Measurements from ENCODE around the gene AKT2. TPM values are rescaled to one million over a fixed set of nuclear protein-coding genes. Genes with fewer than 3 reads are reported as not detected.
"Not testable (repeated sequence)": the region's sequence is repeated elsewhere in the genome, so short reads cannot be mapped to it uniquely, and the experiment has no call there.

AKT2 gene
- polyA plus RNA-seq (131 and 132 TPM in 2 replicates), polyA minus RNA-seq (82.0 and 89.4 TPM in 2 replicates)

DNA sequence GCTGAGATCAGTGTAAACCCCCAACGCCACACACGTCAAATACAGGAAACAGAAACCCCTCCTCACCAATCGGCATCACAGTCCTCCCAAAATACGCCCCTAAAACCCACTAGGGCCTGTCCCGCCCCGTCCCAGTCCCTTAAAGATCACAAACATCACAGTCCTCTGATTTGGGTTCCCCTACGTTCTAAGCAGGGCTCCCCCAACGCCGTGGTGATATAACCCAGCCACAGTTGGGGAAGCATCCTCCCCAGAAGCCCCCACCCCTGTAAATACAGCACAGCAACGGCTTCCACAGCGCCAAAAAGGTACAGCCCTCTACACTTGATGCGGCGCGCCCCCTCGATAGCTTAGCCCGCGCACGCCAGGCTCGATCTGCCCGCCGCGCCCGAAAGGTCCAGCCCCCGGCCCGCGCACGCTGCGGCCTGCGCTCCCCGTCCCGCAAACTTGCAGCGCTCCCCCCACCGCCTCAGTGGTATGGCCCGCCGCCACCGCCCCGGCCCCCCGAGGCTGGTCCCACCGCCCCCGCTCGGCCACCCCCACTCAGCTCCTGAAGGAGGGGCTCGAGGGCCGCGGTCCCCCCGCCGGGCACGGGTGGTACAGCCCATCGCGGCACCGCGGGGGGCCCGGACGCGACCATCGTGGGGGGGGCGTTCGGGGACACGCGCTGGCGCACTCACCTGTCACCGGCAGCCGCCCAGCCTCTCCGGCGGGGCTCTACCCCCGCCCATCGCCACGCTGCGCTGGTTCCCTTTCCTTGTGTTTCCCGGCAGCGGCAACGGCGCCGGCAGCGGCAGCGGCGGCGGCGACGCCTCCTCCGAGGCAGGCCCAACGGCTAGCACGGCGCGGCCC lies at the start of gene AKT2:
Gene AKT2, minus strand, starts transcription at position 845 of the 852 bp plus-strand sequence. CDS start 20,078 bp downstream, outside the sequence.
- H3K4me3 ChIP-seq (ENCODE audit: low read length): peak within 1 kb of the TSS; percentile 89
- H3F3A ChIP-seq (ENCODE audit: insufficient read depth, low read length, poor library complexity, severe bottlenecking): no peaks in the 10 kb centered on the region
- no peaks in the 10 kb centered on the region for H3K9me2 ChIP-seq (ENCODE audit: insufficient read depth, low read length)
- peak within 1 kb of the TSS; percentile 67 for H2AFZ ChIP-seq (ENCODE audit: low read depth, low read length)
- H3K27ac ChIP-seq (ENCODE audit: low read length): peak within 1 kb of the TSS; percentile 97
- no peaks in the 10 kb centered on the region for H3K27me3 ChIP-seq (ENCODE audit: insufficient read depth, low read depth, low read length)
- peak within 1 kb of the TSS; percentile 74 for H3K4me2 ChIP-seq (ENCODE audit: low read length)
- no peaks in the 10 kb centered on the region for H3K36me3 ChIP-seq (ENCODE audit: insufficient read depth, low read length)
- no peaks in the 10 kb centered on the region for H4K20me1 ChIP-seq (ENCODE audit: insufficient read depth)
- H3K79me2 ChIP-seq (replicated peaks; ENCODE audit: insufficient read depth, low read length): peaks cover 34% of the 10 kb centered on the region
- H3K9ac ChIP-seq (ENCODE audit: low read length): peak within 1 kb of the TSS; percentile 94
- TF ChIP-seq POLR2AphosphoS5 (IDR thresholded peaks at IDR 0.05) (peak; percentile 61), RAD21 (conservative IDR thresholded peaks at IDR 0.05) (no peak), MXI1 (conservative IDR thresholded peaks at IDR 0.05; ENCODE audit: poor library complexity, severe bottlenecking) (peak; percentile 73), EP300 (conservative IDR thresholded peaks at IDR 0.05; ENCODE audit: poor library complexity, severe bottlenecking) (no peak), TAF1 (IDR thresholded peaks at IDR 0.05; ENCODE audit: low read depth) (peak; percentile 52)
- TF ChIP-seq, protein P1, sequence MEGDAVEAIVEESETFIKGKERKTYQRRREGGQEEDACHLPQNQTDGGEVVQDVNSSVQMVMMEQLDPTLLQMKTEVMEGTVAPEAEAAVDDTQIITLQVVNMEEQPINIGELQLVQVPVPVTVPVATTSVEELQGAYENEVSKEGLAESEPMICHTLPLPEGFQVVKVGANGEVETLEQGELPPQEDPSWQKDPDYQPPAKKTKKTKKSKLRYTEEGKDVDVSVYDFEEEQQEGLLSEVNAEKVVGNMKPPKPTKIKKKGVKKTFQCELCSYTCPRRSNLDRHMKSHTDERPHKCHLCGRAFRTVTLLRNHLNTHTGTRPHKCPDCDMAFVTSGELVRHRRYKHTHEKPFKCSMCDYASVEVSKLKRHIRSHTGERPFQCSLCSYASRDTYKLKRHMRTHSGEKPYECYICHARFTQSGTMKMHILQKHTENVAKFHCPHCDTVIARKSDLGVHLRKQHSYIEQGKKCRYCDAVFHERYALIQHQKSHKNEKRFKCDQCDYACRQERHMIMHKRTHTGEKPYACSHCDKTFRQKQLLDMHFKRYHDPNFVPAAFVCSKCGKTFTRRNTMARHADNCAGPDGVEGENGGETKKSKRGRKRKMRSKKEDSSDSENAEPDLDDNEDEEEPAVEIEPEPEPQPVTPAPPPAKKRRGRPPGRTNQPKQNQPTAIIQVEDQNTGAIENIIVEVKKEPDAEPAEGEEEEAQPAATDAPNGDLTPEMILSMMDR (IDR thresholded peaks at IDR 0.05; ENCODE audit: poor library complexity, severe bottlenecking): no peak
- no peaks in the 10 kb centered on the region for H3K9me3 ChIP-seq (ENCODE audit: low read length)

DNA sequence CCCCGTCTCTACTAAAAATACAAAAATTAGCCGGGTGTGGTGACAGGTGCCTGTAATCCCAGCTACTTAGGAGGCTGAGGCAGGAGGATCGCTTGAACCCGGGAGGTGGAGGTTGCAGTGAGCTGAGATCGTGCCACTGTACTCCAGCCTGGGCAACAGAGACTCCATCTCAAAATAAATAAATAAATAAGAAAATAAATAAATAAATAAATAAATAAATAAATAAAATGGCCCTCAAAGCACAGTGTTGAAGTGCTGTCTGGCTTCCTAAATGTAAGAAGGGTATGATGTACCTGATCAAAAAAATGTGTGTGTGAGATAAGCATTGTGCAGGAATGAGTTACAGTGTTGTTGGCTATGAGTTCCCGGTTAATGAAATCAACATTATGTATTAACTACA lies 47.9 kb upstream of the AKT2 start:
- H3K27me3 ChIP-seq (ENCODE audit: insufficient read depth, low read depth, low read length); H3K36me3 ChIP-seq (ENCODE audit: insufficient read depth, low read length); H3K9ac ChIP-seq (ENCODE audit: low read length); H3K9me3 ChIP-seq (ENCODE audit: low read length); H3F3A ChIP-seq (ENCODE audit: insufficient read depth, low read length, poor library complexity, severe bottlenecking); H3K9me2 ChIP-seq (ENCODE audit: insufficient read depth, low read length); H3K79me2 ChIP-seq (replicated peaks; ENCODE audit: insufficient read depth, low read length); H3K4me3 ChIP-seq (ENCODE audit: low read length); H3K4me2 ChIP-seq (ENCODE audit: low read length); H2AFZ ChIP-seq (ENCODE audit: low read depth, low read length); H4K20me1 ChIP-seq (ENCODE audit: insufficient read depth); H3K27ac ChIP-seq (ENCODE audit: low read length): not testable (repeated sequence)

DNA sequence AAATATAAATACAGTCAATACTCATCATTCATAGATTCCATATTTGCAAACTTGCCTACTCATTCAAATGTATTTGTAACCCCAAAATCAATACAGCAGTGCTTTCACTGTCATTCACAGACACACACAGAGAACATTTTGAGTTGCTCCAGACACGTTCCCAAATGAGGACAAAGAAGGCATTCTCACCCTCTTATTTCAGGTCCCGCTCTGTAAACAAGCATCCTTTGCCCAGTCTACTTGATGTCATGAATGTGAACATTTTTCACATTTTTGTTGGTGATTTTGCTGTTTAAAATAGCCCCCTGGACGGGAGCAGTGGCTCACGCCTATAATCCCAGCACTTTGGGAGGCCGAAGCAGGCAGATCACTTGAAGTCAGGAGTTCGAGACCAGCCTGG lies 47.5 kb upstream of the AKT2 start:
- Histone ChIP-seq H4K20me1 (ENCODE audit: insufficient read depth) (no peaks in the 10 kb centered on the region), H3K9me3 (ENCODE audit: low read length) (no peaks in the 10 kb centered on the region), H3K36me3 (ENCODE audit: insufficient read depth, low read length) (no peaks in the 10 kb centered on the region), H3F3A (ENCODE audit: insufficient read depth, low read length, poor library complexity, severe bottlenecking) (no peaks in the 10 kb centered on the region), H3K4me2 (ENCODE audit: low read length) (no peak overlapping the region), H3K27me3 (ENCODE audit: insufficient read depth, low read depth, low read length) (no peaks in the 10 kb centered on the region), H3K27ac (ENCODE audit: low read length) (no peak overlapping the region), H2AFZ (ENCODE audit: low read depth, low read length) (no peak overlapping the region), H3K9ac (ENCODE audit: low read length) (no peak overlapping the region), H3K4me3 (ENCODE audit: low read length) (no peak overlapping the region), H3K79me2 (replicated peaks; ENCODE audit: insufficient read depth, low read length) (no peaks in the 10 kb centered on the region), H3K9me2 (ENCODE audit: insufficient read depth, low read length) (no peaks in the 10 kb centered on the region)
- TF ChIP-seq SMC3 (conservative IDR thresholded peaks at IDR 0.05; ENCODE audit: poor library complexity): no peak
- no peak for TF ChIP-seq EZH2 (IDR thresholded peaks at IDR 0.05; ENCODE audit: borderline replicate concordance, insufficient read depth, low read length, poor library complexity, severe bottlenecking)
- TF ChIP-seq, protein P1 (IDR thresholded peaks at IDR 0.05; ENCODE audit: poor library complexity, severe bottlenecking): no peak
- TF ChIP-seq EP300 (conservative IDR thresholded peaks at IDR 0.05; ENCODE audit: poor library complexity, severe bottlenecking): no peak
- no peak for TF ChIP-seq RAD21 (conservative IDR thresholded peaks at IDR 0.05)
- TF ChIP-seq TAF1 (IDR thresholded peaks at IDR 0.05; ENCODE audit: low read depth): no peak
- no peak for TF ChIP-seq MXI1 (conservative IDR thresholded peaks at IDR 0.05; ENCODE audit: poor library complexity, severe bottlenecking)
- no peak for TF ChIP-seq POLR2AphosphoS5 (IDR thresholded peaks at IDR 0.05)
- TF ChIP-seq, protein P2, sequence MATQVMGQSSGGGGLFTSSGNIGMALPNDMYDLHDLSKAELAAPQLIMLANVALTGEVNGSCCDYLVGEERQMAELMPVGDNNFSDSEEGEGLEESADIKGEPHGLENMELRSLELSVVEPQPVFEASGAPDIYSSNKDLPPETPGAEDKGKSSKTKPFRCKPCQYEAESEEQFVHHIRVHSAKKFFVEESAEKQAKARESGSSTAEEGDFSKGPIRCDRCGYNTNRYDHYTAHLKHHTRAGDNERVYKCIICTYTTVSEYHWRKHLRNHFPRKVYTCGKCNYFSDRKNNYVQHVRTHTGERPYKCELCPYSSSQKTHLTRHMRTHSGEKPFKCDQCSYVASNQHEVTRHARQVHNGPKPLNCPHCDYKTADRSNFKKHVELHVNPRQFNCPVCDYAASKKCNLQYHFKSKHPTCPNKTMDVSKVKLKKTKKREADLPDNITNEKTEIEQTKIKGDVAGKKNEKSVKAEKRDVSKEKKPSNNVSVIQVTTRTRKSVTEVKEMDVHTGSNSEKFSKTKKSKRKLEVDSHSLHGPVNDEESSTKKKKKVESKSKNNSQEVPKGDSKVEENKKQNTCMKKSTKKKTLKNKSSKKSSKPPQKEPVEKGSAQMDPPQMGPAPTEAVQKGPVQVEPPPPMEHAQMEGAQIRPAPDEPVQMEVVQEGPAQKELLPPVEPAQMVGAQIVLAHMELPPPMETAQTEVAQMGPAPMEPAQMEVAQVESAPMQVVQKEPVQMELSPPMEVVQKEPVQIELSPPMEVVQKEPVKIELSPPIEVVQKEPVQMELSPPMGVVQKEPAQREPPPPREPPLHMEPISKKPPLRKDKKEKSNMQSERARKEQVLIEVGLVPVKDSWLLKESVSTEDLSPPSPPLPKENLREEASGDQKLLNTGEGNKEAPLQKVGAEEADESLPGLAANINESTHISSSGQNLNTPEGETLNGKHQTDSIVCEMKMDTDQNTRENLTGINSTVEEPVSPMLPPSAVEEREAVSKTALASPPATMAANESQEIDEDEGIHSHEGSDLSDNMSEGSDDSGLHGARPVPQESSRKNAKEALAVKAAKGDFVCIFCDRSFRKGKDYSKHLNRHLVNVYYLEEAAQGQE (IDR thresholded peaks at IDR 0.05; ENCODE audit: borderline replicate concordance): no peak

Data from neural cell (in vitro differentiated cells).